ENCODE data around the gene PLK5.
A peak's percentile ranks its signal among the peaks of the same experiment; 100 is the strongest.

The PLK5 gene

GRCh38 chr19:1556390-1557070 lies 32.7 kb downstream of the PLK5 start:
- in situ Hi-C loops (cut with MboI; ENCODE audit: low sequenced_read_pairs), result no loop called here
- Histone ChIP-seq H3K4me3 (no peak overlapping the region), H3K36me3 (replicated peaks) (peaks cover 6% of the 10 kb centered on the region; the same call in 1 of the 2 replicates), H3K9me3 (no peaks in the 10 kb centered on the region), H3K4me1 (no peaks in the 10 kb centered on the region), H3K27me3 (ENCODE audit: low read depth) (no peaks in the 10 kb centered on the region)
- DNase-seq (ENCODE audit: low spot score in 2 of 2), result no peak

DNA sequence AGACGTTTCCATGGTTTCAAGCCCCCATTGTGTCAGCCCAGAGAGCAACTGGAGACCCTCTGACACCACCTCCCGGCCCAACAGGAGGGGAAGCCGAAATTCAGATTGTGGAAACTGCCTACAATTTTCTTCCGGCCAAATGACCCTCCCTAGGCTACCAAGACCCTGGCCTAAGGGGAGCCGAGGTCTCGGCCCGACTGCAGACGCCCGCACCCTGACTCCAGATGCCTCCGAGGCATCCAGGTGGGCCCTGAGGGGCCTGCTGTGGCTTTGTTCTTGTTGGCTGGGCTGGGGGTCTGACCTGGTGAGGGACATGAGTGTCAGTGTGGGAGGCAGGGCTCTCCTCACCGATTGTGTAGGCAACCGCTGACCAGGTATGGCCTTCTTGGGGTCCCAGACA lies 34.7 kb downstream of the PLK5 start:
- no peaks in the 10 kb centered on the region for H3K9me3 ChIP-seq
- H3K27me3 ChIP-seq (ENCODE audit: low read depth), result no peaks in the 10 kb centered on the region
- H3K4me3 ChIP-seq, result no peak overlapping the region
- H3K36me3 ChIP-seq (replicated peaks), result peaks cover 6% of the 10 kb centered on the region
- DNase-seq (ENCODE audit: low spot score in 2 of 2), result no peak
- H3K4me1 ChIP-seq, result no peaks in the 10 kb centered on the region
- in situ Hi-C loops (cut with MboI; ENCODE audit: low sequenced_read_pairs), result no loop called here

- Histone ChIP-seq H3K4me3 (no peak overlapping the region), H3K27me3 (ENCODE audit: low read depth) (no peaks in the 10 kb centered on the region), H3K36me3 (replicated peaks) (peaks cover 8% of the 10 kb centered on the region), H3K9me3 (no peaks in the 10 kb centered on the region), H3K4me1 (no peaks in the 10 kb centered on the region)
- in situ Hi-C loops (cut with MboI; ENCODE audit: low sequenced_read_pairs), result no loop called here
- no peak for DNase-seq (ENCODE audit: low spot score in 2 of 2)
These were observed 36.5 kb downstream of the PLK5 start for GRCh38 chr19:1560286-1560882.

DNA sequence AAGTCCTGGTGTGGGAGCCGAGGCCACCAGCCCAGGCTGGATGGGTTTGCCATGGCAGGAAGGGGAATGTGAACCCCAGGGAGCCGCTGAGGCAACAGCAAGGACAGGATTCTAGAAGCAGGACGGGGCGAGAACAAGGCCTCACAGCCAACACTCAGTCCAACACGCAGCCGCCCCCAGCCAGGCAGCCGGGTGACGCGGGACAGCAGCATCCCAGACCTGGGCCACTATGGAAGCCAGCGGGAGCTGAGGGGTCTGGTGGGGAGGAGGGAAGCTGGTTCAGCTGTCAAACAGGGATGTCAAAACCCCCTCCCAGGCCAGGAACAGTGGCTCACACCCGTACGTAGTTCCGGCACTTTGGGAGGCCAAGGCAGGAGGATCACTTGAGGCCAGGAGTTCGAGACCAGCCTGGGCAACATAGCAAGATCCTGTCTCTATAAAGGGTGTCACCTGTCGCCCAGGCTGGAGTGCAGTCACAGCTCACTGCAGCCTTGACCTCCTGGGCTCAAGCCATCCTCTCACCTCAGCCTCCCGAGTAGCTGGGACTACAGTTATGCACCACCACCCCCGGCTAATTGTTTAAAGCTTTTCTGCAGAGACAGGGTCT lies 37.5 kb downstream of the PLK5 start:
- Histone ChIP-seq H3K36me3 (replicated peaks) (peaks cover 8% of the 10 kb centered on the region), H3K4me1 (no peaks in the 10 kb centered on the region)
- in situ Hi-C loops (cut with MboI; ENCODE audit: low sequenced_read_pairs), result no loop called here

DNA sequence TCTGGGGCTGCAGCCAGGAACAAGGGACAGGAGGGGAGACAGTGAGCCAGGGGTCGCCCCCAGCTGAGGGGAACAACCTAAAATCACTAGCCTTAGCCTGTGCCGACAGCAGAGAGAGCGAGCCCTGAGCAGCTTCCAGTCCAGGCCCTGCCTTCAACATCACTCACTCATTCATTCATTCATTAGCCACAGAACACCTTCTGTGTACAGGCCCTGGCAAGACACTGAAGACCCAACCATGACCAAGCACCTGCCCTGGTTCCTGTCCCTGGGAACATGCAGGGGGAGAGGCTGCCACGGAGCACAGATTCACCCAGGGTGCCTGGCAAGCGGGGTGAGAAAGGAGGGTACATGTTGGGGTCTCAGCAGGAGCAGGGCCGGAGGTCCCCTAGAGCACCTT lies 39.4 kb downstream of the PLK5 start:
- H3K4me3 ChIP-seq, result no peak overlapping the region
- no peaks in the 10 kb centered on the region for H3K27me3 ChIP-seq (ENCODE audit: low read depth)
- H3K4me1 ChIP-seq, result no peaks in the 10 kb centered on the region
- DNase-seq (ENCODE audit: low spot score in 2 of 2), result no peak
- no peaks in the 10 kb centered on the region for H3K9me3 ChIP-seq
- in situ Hi-C loops (cut with MboI; ENCODE audit: low sequenced_read_pairs), result no loop called here
- H3K36me3 ChIP-seq (replicated peaks), result peaks cover 2% of the 10 kb centered on the region

More for the DNA sequence above, 37.5 kb downstream of the PLK5 start:
- no peak for DNase-seq (ENCODE audit: low spot score in 2 of 2)
- H3K27me3 ChIP-seq (ENCODE audit: low read depth), result no peaks in the 10 kb centered on the region
- no peak overlapping the region for H3K4me3 ChIP-seq
- no peaks in the 10 kb centered on the region for H3K9me3 ChIP-seq

GRCh38 chr19:1566392-1567115 lies 42.7 kb downstream of the PLK5 start:
- peak overlapping the region; percentile 70 for H3K4me3 ChIP-seq
- peaks cover 2% of the 10 kb centered on the region for H3K36me3 ChIP-seq (replicated peaks)
- H3K4me1 ChIP-seq, result no peaks in the 10 kb centered on the region
- in situ Hi-C loops (cut with MboI; ENCODE audit: low sequenced_read_pairs), result no loop called here
- no peaks in the 10 kb centered on the region for H3K27me3 ChIP-seq (ENCODE audit: low read depth)
- H3K9me3 ChIP-seq, result no peaks in the 10 kb centered on the region
- peak; percentile 72 to 82 for DNase-seq (ENCODE audit: low spot score in 2 of 2)

DNA sequence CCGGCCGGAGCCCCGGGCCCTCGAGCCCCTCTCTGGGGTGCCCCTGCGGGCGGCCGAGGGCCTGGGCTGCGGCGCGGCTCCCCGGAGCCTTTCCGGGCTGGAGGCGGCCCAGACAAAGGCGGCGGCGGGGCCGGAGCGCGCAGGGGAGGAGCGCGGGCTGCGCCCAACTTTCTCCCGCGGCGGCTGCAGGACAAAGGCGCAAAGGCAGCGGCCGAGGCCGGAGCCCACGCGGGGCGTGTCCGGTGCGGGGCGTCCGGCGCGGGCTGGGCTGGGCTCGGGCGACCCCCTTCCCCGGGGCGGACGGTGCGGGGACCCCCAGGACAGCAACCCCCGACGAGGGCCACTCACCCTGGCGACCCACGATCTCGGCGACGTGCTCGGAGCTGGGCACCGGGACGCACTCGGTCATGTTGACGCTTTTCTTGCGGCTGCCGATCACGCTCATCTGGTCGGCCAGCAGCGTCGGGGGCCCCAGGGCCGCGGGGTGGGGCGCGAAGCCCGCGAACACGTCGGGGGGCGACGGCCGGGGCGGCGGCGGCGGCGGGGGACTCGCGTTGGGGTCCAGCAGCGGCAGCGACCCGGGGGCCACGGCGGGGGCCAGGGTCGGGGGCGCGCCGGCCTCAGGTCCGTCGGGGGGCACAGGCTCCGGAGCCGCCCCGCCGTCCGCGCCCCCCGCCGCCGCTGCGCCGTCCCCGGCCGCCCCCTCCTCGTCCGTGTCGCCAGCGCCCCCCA lies 43.4 kb downstream of the PLK5 start:
- H3K27me3 ChIP-seq (ENCODE audit: low read depth), result no peaks in the 10 kb centered on the region
- peak in 1 of 2 experiments; percentile 61 for DNase-seq (ENCODE audit: low spot score in 2 of 2)
- in situ Hi-C loops (cut with MboI; ENCODE audit: low sequenced_read_pairs), result no loop called here
- no peaks in the 10 kb centered on the region for H3K9me3 ChIP-seq
- H3K36me3 ChIP-seq (replicated peaks), result peaks cover 2% of the 10 kb centered on the region
- H3K4me3 ChIP-seq, result peak overlapping the region; percentile 70
- H3K4me1 ChIP-seq, result no peaks in the 10 kb centered on the region

DNA sequence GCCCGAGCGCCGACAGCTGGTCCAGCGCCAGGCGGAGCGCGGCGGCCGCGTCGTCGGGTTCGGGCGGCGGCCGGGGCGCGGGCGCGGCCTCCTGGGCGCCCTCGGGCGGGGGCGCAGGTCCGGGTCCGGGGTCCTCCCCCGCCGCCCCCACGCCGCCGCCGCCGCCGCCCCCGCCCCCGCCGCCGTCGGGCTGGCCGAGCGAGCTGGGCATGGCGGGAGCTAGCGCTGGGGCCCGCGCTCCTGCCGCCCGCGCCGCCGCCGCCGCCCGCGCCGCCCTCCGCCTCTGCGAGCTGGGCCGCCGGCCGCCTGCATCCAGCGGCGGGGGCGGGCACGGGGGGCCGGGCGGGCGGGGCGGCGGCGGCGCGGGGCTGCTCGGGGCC lies 44.0 kb downstream of the PLK5 start:
- DNase-seq (ENCODE audit: low spot score in 2 of 2), result no peak
- peaks cover 2% of the 10 kb centered on the region for H3K36me3 ChIP-seq (replicated peaks)
- in situ Hi-C loops (cut with MboI; ENCODE audit: low sequenced_read_pairs), result no loop called here
- no peaks in the 10 kb centered on the region for H3K27me3 ChIP-seq (ENCODE audit: low read depth)
- no peaks in the 10 kb centered on the region for H3K4me1 ChIP-seq
- H3K4me3 ChIP-seq, result no peak overlapping the region
- H3K9me3 ChIP-seq, result no peaks in the 10 kb centered on the region

- in situ Hi-C loops (cut with MboI; ENCODE audit: low sequenced_read_pairs), result no loop called here
- H3K4me1 ChIP-seq, result no peaks in the 10 kb centered on the region
- H3K36me3 ChIP-seq (replicated peaks), result peaks cover 2% of the 10 kb centered on the region
- H3K27me3 ChIP-seq (ENCODE audit: low read depth), result no peaks in the 10 kb centered on the region
- peak; percentile 56 to 81 for DNase-seq (ENCODE audit: low spot score in 2 of 2)
- H3K9me3 ChIP-seq, result no peaks in the 10 kb centered on the region
- H3K4me3 ChIP-seq, result peak within 1 kb of the TSS; percentile 70
These were observed 44.6 kb downstream of the PLK5 start, which contains the start of gene MEX3D for GRCh38 chr19:1568320-1569019. TSS of gene MEX3D (minus strand) at chr19:1568325. CDS start at chr19:1568058, 267 bp downstream.

DNA sequence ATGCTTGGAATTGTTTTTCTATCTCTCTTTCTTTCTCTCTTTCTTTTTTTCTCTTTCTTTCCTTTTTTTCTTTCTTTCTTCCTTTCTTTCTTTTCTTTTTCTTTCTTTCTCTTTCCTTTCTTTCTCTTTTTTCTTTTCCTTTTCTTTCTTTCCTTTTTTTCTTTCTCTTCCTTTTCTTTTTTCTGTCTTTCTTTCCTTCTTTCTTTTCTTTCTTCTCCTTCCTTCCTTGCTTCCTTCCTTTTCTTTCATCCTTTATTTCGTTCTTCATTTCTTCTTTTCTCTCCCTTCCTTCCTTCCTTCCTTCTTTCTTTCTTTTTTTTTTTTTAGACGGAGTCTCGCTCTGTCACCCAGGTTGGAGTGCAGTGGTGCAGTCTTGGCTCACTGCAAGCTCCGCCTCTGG lies 46.1 kb downstream of the PLK5 start:
- H3K4me3 ChIP-seq, result no peak overlapping the region
- H3K27me3 ChIP-seq (ENCODE audit: low read depth), result no peaks in the 10 kb centered on the region
- H3K36me3 ChIP-seq (replicated peaks), result peaks cover 2% of the 10 kb centered on the region
- DNase-seq (ENCODE audit: low spot score in 2 of 2), result no peak
- in situ Hi-C loops (cut with MboI; ENCODE audit: low sequenced_read_pairs), result no loop called here
- no peaks in the 10 kb centered on the region for H3K9me3 ChIP-seq
- no peaks in the 10 kb centered on the region for H3K4me1 ChIP-seq

- in situ Hi-C loops (cut with MboI; ENCODE audit: low sequenced_read_pairs), result no loop called here
- Histone ChIP-seq H3K27me3 (ENCODE audit: low read depth) (no peaks in the 10 kb centered on the region), H3K36me3 (replicated peaks) (no peaks in the 10 kb centered on the region)
These were observed 47.0 kb downstream of the PLK5 start for GRCh38 chr19:1570836-1571235.

GRCh38 chr19:1571358-1571757 lies 47.5 kb downstream of the PLK5 start:
- DNase-seq (ENCODE audit: low spot score in 2 of 2), result no peak
- Histone ChIP-seq H3K4me3 (no peak overlapping the region), H3K9me3 (no peaks in the 10 kb centered on the region), H3K36me3 (replicated peaks) (no peaks in the 10 kb centered on the region), H3K4me1 (no peaks in the 10 kb centered on the region), H3K27me3 (ENCODE audit: low read depth) (no peaks in the 10 kb centered on the region)
- in situ Hi-C loops (cut with MboI; ENCODE audit: low sequenced_read_pairs), result no loop called here

More at GRCh38 chr19:1570836-1571235, 47.0 kb downstream of the PLK5 start:
- no peaks in the 10 kb centered on the region for H3K9me3 ChIP-seq
- H3K4me1 ChIP-seq, result no peaks in the 10 kb centered on the region
- no peak for DNase-seq (ENCODE audit: low spot score in 2 of 2)
- H3K4me3 ChIP-seq, result no peak overlapping the region

DNA sequence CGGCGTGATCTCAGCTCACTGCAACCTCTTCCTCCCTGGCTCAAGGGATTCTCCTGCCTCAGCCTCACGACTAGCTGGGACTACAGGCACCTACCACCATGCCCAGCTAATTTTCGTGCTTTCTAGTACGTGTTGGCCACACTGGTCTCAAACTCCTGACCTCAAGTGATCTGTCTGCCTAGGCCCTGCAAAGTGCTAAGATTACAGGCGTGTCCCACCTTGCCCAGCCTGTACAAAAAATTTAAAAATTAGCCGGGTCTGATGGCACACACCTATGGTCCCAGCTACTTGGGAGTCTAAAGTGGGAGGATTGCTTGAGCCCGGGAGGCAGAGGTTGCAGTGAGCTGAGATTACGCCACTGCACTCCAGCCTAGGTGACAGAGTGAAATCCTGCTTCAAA lies 48.9 kb downstream of the PLK5 start:
- Histone ChIP-seq H3K36me3 (replicated peaks) (peaks cover 11% of the 10 kb centered on the region), H3K9me3 (no peaks in the 10 kb centered on the region), H3K4me1 (no peaks in the 10 kb centered on the region), H3K4me3 (no peak overlapping the region), H3K27me3 (ENCODE audit: low read depth) (no peaks in the 10 kb centered on the region)
- in situ Hi-C loops (cut with MboI; ENCODE audit: low sequenced_read_pairs), result no loop called here
- no peak for DNase-seq (ENCODE audit: low spot score in 2 of 2)

Measured in HAP-1 (cell line).